ENCODE results near the gene CHID1. TPM values are rescaled to one million over a fixed set of nuclear protein-coding genes. Genes with fewer than 3 reads are reported as not detected.
A peak's percentile ranks its signal among the peaks of the same experiment; 100 is the strongest.

Gene CHID1
- total RNA-seq, 1 donor from 2014 or later = 74.6 TPM

DNA sequence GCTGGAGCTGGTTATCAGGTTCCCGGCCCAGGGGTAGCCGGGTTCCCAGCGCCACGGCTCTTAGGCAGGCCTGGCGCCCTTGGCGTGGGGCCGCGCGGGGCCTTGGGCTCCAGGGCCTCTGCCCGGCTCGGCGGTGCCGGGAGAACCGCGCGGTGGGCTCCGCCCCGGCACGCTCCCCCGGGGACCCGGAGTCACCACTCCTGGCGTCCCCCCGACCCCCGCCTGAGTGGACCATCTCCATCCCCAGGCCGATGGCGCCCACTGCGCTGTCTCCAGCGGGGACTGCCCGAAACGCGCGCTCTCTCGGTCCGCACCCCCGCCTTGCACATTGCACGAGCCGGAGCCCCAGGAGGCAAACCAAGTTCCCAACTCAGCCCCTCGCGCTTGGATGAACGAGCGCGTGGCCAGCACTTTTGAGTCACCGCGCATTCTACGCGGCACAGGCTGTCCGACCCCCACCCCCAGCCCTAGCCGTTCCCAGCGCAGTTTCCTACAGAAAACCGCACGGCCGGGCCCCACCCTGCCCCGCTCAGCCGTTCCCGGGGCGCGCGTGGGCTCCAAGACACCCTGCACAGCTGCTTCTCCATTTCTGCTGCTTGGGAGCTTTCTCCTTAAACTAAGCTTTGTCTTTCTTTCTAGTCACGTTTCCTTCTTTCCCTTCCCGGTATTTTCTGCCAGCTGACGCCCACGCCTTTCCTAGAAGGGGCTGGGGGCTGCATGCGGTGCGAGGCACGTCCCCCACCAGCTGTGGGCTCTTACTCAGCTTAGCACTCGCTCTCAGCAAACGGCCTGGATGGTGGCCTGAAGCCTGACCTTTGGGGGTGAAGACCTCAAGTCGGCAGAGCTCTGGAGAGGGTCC lies 650 bp upstream of the CHID1 start:
- Mint-ChIP-seq H3K27me3 (ENCODE audit: low read depth, unreplicated experiment) (no peaks in the 10 kb centered on the region), H3K4me3 (ENCODE audit: unreplicated experiment) (peak overlapping the region; percentile 85), H3K4me1 (ENCODE audit: low read depth, unreplicated experiment) (peaks cover 8% of the 10 kb centered on the region), H3K27ac (ENCODE audit: unreplicated experiment) (peak overlapping the region; percentile 55), H3K9me3 (ENCODE audit: unreplicated experiment) (no peaks in the 10 kb centered on the region), H3K36me3 (ENCODE audit: low read depth, unreplicated experiment) (peaks cover 5% of the 10 kb centered on the region)
- peak overlapping the region; percentile 85 for H3K27ac ChIP-seq (ENCODE audit: low read depth, low read length)
- no peak for FAIRE-seq
- H3K9ac ChIP-seq (ENCODE audit: low read length) = peak overlapping the region; percentile 84
- peak; percentile 74 for DNase-seq (ENCODE audit: low read depth)
- H3K4me1 ChIP-seq (ENCODE audit: insufficient read depth, low read length) = peaks cover 10% of the 10 kb centered on the region
- peak overlapping the region; percentile 67 for H3K4me3 ChIP-seq (ENCODE audit: insufficient read depth, low read depth, low read length)
- no peaks in the 10 kb centered on the region for H3K36me3 ChIP-seq (ENCODE audit: insufficient read depth, low read length)
- H2AFZ ChIP-seq (ENCODE audit: low read depth, low read length) = peak overlapping the region; percentile 87
- peaks cover 23% of the 10 kb centered on the region for H4K20me1 ChIP-seq (ENCODE audit: insufficient read depth, low read length)
- H3K9me3 ChIP-seq (ENCODE audit: insufficient read depth, low read depth, low read length) = no peaks in the 10 kb centered on the region
- no peaks in the 10 kb centered on the region for H3K27me3 ChIP-seq (ENCODE audit: insufficient read depth, low read length)
- H3K79me2 ChIP-seq (ENCODE audit: insufficient read depth, low read length) = peaks cover 32% of the 10 kb centered on the region
- H3K4me2 ChIP-seq (ENCODE audit: low read length) = peak overlapping the region; percentile 95
- TF ChIP-seq EZH2 (IDR thresholded peaks at IDR 0.05; ENCODE audit: insufficient read depth, low read length) = no peak
- TF ChIP-seq, protein P1, sequence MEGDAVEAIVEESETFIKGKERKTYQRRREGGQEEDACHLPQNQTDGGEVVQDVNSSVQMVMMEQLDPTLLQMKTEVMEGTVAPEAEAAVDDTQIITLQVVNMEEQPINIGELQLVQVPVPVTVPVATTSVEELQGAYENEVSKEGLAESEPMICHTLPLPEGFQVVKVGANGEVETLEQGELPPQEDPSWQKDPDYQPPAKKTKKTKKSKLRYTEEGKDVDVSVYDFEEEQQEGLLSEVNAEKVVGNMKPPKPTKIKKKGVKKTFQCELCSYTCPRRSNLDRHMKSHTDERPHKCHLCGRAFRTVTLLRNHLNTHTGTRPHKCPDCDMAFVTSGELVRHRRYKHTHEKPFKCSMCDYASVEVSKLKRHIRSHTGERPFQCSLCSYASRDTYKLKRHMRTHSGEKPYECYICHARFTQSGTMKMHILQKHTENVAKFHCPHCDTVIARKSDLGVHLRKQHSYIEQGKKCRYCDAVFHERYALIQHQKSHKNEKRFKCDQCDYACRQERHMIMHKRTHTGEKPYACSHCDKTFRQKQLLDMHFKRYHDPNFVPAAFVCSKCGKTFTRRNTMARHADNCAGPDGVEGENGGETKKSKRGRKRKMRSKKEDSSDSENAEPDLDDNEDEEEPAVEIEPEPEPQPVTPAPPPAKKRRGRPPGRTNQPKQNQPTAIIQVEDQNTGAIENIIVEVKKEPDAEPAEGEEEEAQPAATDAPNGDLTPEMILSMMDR (IDR thresholded peaks at IDR 0.05; ENCODE audit: insufficient read depth, low read depth, low read length) = no peak

DNA sequence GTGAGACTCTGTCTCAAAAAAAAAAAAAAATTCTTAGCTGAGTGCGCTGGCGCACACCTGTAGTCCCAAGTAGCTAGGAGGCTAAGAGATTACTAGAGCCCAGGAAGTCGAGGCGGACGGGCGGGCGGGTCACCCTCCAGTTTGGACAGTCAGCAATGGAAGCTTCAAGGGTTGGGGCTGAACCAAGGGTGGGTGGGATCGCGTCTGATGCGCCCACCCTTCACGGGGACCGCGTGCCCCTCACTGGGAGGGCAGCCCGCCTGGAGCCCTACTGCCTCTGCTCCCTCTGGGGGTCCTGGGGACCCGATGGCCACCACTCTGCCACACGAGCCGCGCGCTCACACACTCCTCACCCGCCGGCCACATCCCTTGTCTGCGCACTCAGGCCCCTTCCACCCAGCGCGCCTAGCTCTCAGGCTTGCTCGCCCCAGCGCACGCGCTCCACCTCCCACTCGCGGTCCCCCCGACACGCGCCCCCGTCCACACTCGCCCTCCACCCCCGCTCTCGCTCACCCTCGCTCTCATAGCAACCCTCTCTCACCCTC lies 494 bp downstream of the CHID1 start:
- H3K9ac ChIP-seq (ENCODE audit: low read length) = peak overlapping the region; percentile 84
- Mint-ChIP-seq H3K27ac (ENCODE audit: unreplicated experiment) (peak overlapping the region; percentile 62), H3K27me3 (ENCODE audit: low read depth, unreplicated experiment) (no peaks in the 10 kb centered on the region), H3K4me1 (ENCODE audit: low read depth, unreplicated experiment) (peaks cover 8% of the 10 kb centered on the region), H3K9me3 (ENCODE audit: unreplicated experiment) (no peaks in the 10 kb centered on the region), H3K4me3 (ENCODE audit: unreplicated experiment) (peak overlapping the region; percentile 93), H3K36me3 (ENCODE audit: low read depth, unreplicated experiment) (peaks cover 5% of the 10 kb centered on the region)
- H3K27me3 ChIP-seq (ENCODE audit: insufficient read depth, low read length) = no peaks in the 10 kb centered on the region
- no peaks in the 10 kb centered on the region for H3K9me3 ChIP-seq (ENCODE audit: insufficient read depth, low read depth, low read length)
- H2AFZ ChIP-seq (ENCODE audit: low read depth, low read length) = peak overlapping the region; percentile 79
- DNase-seq (ENCODE audit: low read depth) = no peak
- TF ChIP-seq EZH2 (IDR thresholded peaks at IDR 0.05; ENCODE audit: insufficient read depth, low read length) = no peak
- TF ChIP-seq, protein P1 (IDR thresholded peaks at IDR 0.05; ENCODE audit: insufficient read depth, low read depth, low read length) = no peak
- H3K4me3 ChIP-seq (ENCODE audit: insufficient read depth, low read depth, low read length) = peak overlapping the region; percentile 67
- no peak for FAIRE-seq
- H3K79me2 ChIP-seq (ENCODE audit: insufficient read depth, low read length) = peaks cover 32% of the 10 kb centered on the region
- no peaks in the 10 kb centered on the region for H3K36me3 ChIP-seq (ENCODE audit: insufficient read depth, low read length)
- peak overlapping the region; percentile 95 for H3K4me2 ChIP-seq (ENCODE audit: low read length)
- peaks cover 23% of the 10 kb centered on the region for H4K20me1 ChIP-seq (ENCODE audit: insufficient read depth, low read length)
- H3K4me1 ChIP-seq (ENCODE audit: insufficient read depth, low read length) = peaks cover 10% of the 10 kb centered on the region
- H3K27ac ChIP-seq (ENCODE audit: low read depth, low read length) = peak overlapping the region; percentile 27

Data from astrocyte (in vitro differentiated cells and primary cell).